ENCODE data around the gene FDX2. TPM values are rescaled to one million over a fixed set of nuclear protein-coding genes. Genes with fewer than 3 reads are reported as not detected.

Gene FDX2
- total RNA-seq, 1 donor from 2014 or later: 24.7 TPM

- Mint-ChIP-seq H3K27ac (no peak within 1 kb of the TSS), H3K4me1 (ENCODE audit: low read depth) (peaks cover 7% of the 10 kb centered on the region)
These were observed 28.7 kb downstream of the FDX2 start, which contains the start of gene ICAM4 for GRCh38 chr19:10286803-10287737. ICAM4 (plus strand) TSS chr19:10286955; CDS start chr19:10287013, 58 bp downstream.

GRCh38 chr19:10285393-10285792 is 30.4 kb downstream of the FDX2 start:
- H3K4me3 Mint-ChIP-seq (ENCODE audit: low read depth): no peak overlapping the region
- H3K36me3 Mint-ChIP-seq (ENCODE audit: insufficient read depth): no peaks in the 10 kb centered on the region
- no peak overlapping the region for H3K27ac Mint-ChIP-seq
- H3K4me1 Mint-ChIP-seq (ENCODE audit: low read depth): peaks cover 5% of the 10 kb centered on the region
- no peak for DNase-seq (ENCODE audit: low spot score, unreplicated experiment)
- peaks cover 59% of the 10 kb centered on the region for H3K27me3 Mint-ChIP-seq
- H3K9me3 Mint-ChIP-seq (ENCODE audit: low read depth): no peaks in the 10 kb centered on the region
- no peak for TF ChIP-seq CTCF (IDR thresholded peaks at IDR 0.05; ENCODE audit: unreplicated experiment)

More at GRCh38 chr19:10286803-10287737, 28.7 kb downstream of the FDX2 start, which contains the start of gene ICAM4:
- no peak for DNase-seq (ENCODE audit: low spot score, unreplicated experiment)
- no peak for TF ChIP-seq CTCF (IDR thresholded peaks at IDR 0.05; ENCODE audit: unreplicated experiment)
- Mint-ChIP-seq H3K36me3 (ENCODE audit: insufficient read depth) (no peaks in the 10 kb centered on the region), H3K4me3 (ENCODE audit: low read depth) (no peak within 1 kb of the TSS), H3K27me3 (peaks cover 76% of the 10 kb centered on the region), H3K9me3 (ENCODE audit: low read depth) (no peaks in the 10 kb centered on the region)

- peaks cover 56% of the 10 kb centered on the region for H3K27me3 Mint-ChIP-seq
- no peaks in the 10 kb centered on the region for H3K9me3 Mint-ChIP-seq (ENCODE audit: low read depth)
- no peaks in the 10 kb centered on the region for H3K36me3 Mint-ChIP-seq (ENCODE audit: insufficient read depth)
These were observed 30.9 kb downstream of the FDX2 start for GRCh38 chr19:10284960-10285278.

GRCh38 chr19:10284065-10284959 is 31.5 kb downstream of the FDX2 start:
- Mint-ChIP-seq H3K4me1 (ENCODE audit: low read depth) (peaks cover 3% of the 10 kb centered on the region), H3K9me3 (ENCODE audit: low read depth) (no peaks in the 10 kb centered on the region), H3K36me3 (ENCODE audit: insufficient read depth) (no peaks in the 10 kb centered on the region), H3K4me3 (ENCODE audit: low read depth) (no peak overlapping the region), H3K27ac (no peak overlapping the region), H3K27me3 (peaks cover 57% of the 10 kb centered on the region)
- no peak for TF ChIP-seq CTCF (IDR thresholded peaks at IDR 0.05; ENCODE audit: unreplicated experiment)
- no peak for DNase-seq (ENCODE audit: low spot score, unreplicated experiment)

More at GRCh38 chr19:10284960-10285278, 30.9 kb downstream of the FDX2 start:
- no peak overlapping the region for H3K27ac Mint-ChIP-seq
- H3K4me3 Mint-ChIP-seq (ENCODE audit: low read depth): no peak overlapping the region
- H3K4me1 Mint-ChIP-seq (ENCODE audit: low read depth): peaks cover 3% of the 10 kb centered on the region
- TF ChIP-seq CTCF (IDR thresholded peaks at IDR 0.05; ENCODE audit: unreplicated experiment): no peak
- DNase-seq (ENCODE audit: low spot score, unreplicated experiment): no peak
